HUES64 (cell line): ENCODE measurements around the gene NKX3-2. TPM values are rescaled to one million over a fixed set of nuclear protein-coding genes. Genes with fewer than 3 reads are reported as not detected.

Experiments
- H3K27ac ChIP-seq: 2 replicates; pipeline ENCODE4 v1.7.0; 2013; ENCODE audit warnings: low read depth, low read length, inconsistent platforms
- H3K27me3 ChIP-seq: 2 replicates; pipeline ENCODE4 v1.6.1; 2013; ENCODE audit warnings: mild to moderate bottlenecking, low read length; ENCODE audit not compliant: insufficient read depth
- H3K36me3 ChIP-seq: 2 replicates; pipeline ENCODE4 v1.6.1; 2013; ENCODE audit warnings: mild to moderate bottlenecking, low read length; ENCODE audit not compliant: insufficient read depth
- H3K4me1 ChIP-seq: 2 replicates; pipeline ENCODE4 v1.6.1; 2013; ENCODE audit warnings: mild to moderate bottlenecking, low read length, moderate library complexity; ENCODE audit not compliant: insufficient read depth
- H3K4me3 ChIP-seq: 2 replicates; pipeline ENCODE4 v1.5.1; 2013; ENCODE audit warnings: mild to moderate bottlenecking, low read length, moderate library complexity
- H3K9ac ChIP-seq: 2 replicates; pipeline ENCODE4 v1.6.1; 2013; ENCODE audit warnings: mild to moderate bottlenecking, low read depth, low read length
- H3K9me3 ChIP-seq: 2 replicates; pipeline ENCODE4 v1.6.1; 2013; ENCODE audit warnings: low read depth, low read length; ENCODE audit not compliant: insufficient read depth
- WGBS: fragments of 150-250, 120-280 bp; methylation state at CpG from one replicate; pipeline ENCODE4 v1.1.7; 2013; ENCODE audit warnings: missing lambda C conversion rate; 5-methylcytosine and 5-hydroxymethylcytosine counted together
- polyA plus RNA-seq, 2 experiments: library from polyadenylated mRNA; stranded (reverse); fragments of 50-300 nt; gene quantifications; one replicate each; pipeline ENCODE4 v1.2.3, GENCODE V29; 2013

The NKX3-2 gene
- polyA plus RNA-seq (2013, experiment 1 of 2) = 1.6 TPM
- polyA plus RNA-seq (2013, experiment 2 of 2) = 1.9 TPM

GRCh38 chr4:13543839-13544605, at the start of gene NKX3-2:
Gene NKX3-2, minus strand, starts transcription at chr4:13544508. Its CDS starts 94 bp downstream, at chr4:13544414.
- H3K9me3 ChIP-seq = no peaks in the 10 kb centered on the region
- WGBS = under 1% methylated on average over 96 of the region's 96 CpGs
- peak within 1 kb of the TSS; percentile 46 for H3K9ac ChIP-seq
- no peaks in the 10 kb centered on the region for H3K36me3 ChIP-seq
- H3K27me3 ChIP-seq = peaks cover 96% of the 10 kb centered on the region
- H3K27ac ChIP-seq = peak within 1 kb of the TSS; percentile 57; the same call in 1 of the 2 replicates
- H3K4me3 ChIP-seq = peak within 1 kb of the TSS; percentile 62
- H3K4me1 ChIP-seq = peaks cover 16% of the 10 kb centered on the region

GRCh38 chr4:13592220-13592619, 47.9 kb upstream of the NKX3-2 start:
- Histone ChIP-seq H3K27ac (no peak overlapping the region), H3K9me3 (no peaks in the 10 kb centered on the region), H3K9ac (no peak overlapping the region), H3K4me1 (no peaks in the 10 kb centered on the region), H3K36me3 (peaks cover 97% of the 10 kb centered on the region), H3K27me3 (no peaks in the 10 kb centered on the region), H3K4me3 (no peak overlapping the region)
- WGBS = 93% methylated on average over 3 of the region's 4 CpGs

- 100% methylated on average over 1 of the region's 2 CpGs for WGBS
- H3K36me3 ChIP-seq = peaks cover 97% of the 10 kb centered on the region
- H3K27ac ChIP-seq = no peak overlapping the region
- no peak overlapping the region for H3K4me3 ChIP-seq
- H3K9ac ChIP-seq = no peak overlapping the region
- H3K4me1 ChIP-seq = no peaks in the 10 kb centered on the region
- no peaks in the 10 kb centered on the region for H3K9me3 ChIP-seq
- H3K27me3 ChIP-seq = no peaks in the 10 kb centered on the region
These were observed 46.5 kb upstream of the NKX3-2 start for GRCh38 chr4:13590766-13591165.

GRCh38 chr4:13588954-13589353, 44.6 kb upstream of the NKX3-2 start:
- Histone ChIP-seq H3K9ac (no peak overlapping the region), H3K36me3 (peaks cover 97% of the 10 kb centered on the region), H3K9me3 (no peaks in the 10 kb centered on the region), H3K4me3 (no peak overlapping the region), H3K4me1 (no peaks in the 10 kb centered on the region), H3K27ac (no peak overlapping the region), H3K27me3 (no peaks in the 10 kb centered on the region)

GRCh38 chr4:13584481-13584880, 40.2 kb upstream of the NKX3-2 start:
- H3K4me1 ChIP-seq = no peaks in the 10 kb centered on the region
- no peaks in the 10 kb centered on the region for H3K9me3 ChIP-seq
- H3K36me3 ChIP-seq = peaks cover 95% of the 10 kb centered on the region
- H3K9ac ChIP-seq = no peak overlapping the region
- H3K4me3 ChIP-seq = no peak overlapping the region
- no peak overlapping the region for H3K27ac ChIP-seq
- 97% methylated on average over 4 of the region's 5 CpGs for WGBS
- H3K27me3 ChIP-seq = no peaks in the 10 kb centered on the region

- Histone ChIP-seq H3K36me3 (peaks cover 93% of the 10 kb centered on the region), H3K9me3 (no peaks in the 10 kb centered on the region), H3K27ac (no peak overlapping the region), H3K4me1 (no peaks in the 10 kb centered on the region), H3K27me3 (no peaks in the 10 kb centered on the region), H3K9ac (no peak overlapping the region), H3K4me3 (no peak overlapping the region)
- WGBS = 92% methylated on average over 2 of the region's 2 CpGs
These were observed 35.7 kb upstream of the NKX3-2 start for GRCh38 chr4:13580036-13580435.

GRCh38 chr4:13577660-13578059, 33.4 kb upstream of the NKX3-2 start:
- no peaks in the 10 kb centered on the region for H3K27me3 ChIP-seq
- H3K4me3 ChIP-seq = no peak overlapping the region
- no peak overlapping the region for H3K9ac ChIP-seq
- WGBS = 97% methylated on average over 3 of the region's 3 CpGs
- H3K4me1 ChIP-seq = no peaks in the 10 kb centered on the region
- no peak overlapping the region for H3K27ac ChIP-seq
- no peaks in the 10 kb centered on the region for H3K9me3 ChIP-seq
- peaks cover 89% of the 10 kb centered on the region for H3K36me3 ChIP-seq

GRCh38 chr4:13570916-13571315, 26.6 kb upstream of the NKX3-2 start:
- Histone ChIP-seq H3K27me3 (no peaks in the 10 kb centered on the region), H3K36me3 (peaks cover 81% of the 10 kb centered on the region), H3K27ac (no peak overlapping the region), H3K4me1 (no peaks in the 10 kb centered on the region), H3K9me3 (no peaks in the 10 kb centered on the region), H3K9ac (no peak overlapping the region), H3K4me3 (no peak overlapping the region)
- 95% methylated on average over 2 of the region's 2 CpGs for WGBS

- WGBS = 93% methylated on average over 5 of the region's 5 CpGs
- no peak overlapping the region for H3K9ac ChIP-seq
- no peaks in the 10 kb centered on the region for H3K27me3 ChIP-seq
These were observed 22.8 kb upstream of the NKX3-2 start for GRCh38 chr4:13567125-13567524.

GRCh38 chr4:13562876-13563275, 18.6 kb upstream of the NKX3-2 start:
- Histone ChIP-seq H3K27ac (no peak overlapping the region), H3K27me3 (no peaks in the 10 kb centered on the region), H3K4me3 (no peak overlapping the region), H3K4me1 (no peaks in the 10 kb centered on the region), H3K36me3 (peaks cover 10% of the 10 kb centered on the region), H3K9me3 (no peaks in the 10 kb centered on the region), H3K9ac (no peak overlapping the region)
- whole genome bisulfite sequencing = no CpG with 5 or more reads among the region's 1 CpG

More at GRCh38 chr4:13567125-13567524, 22.8 kb upstream of the NKX3-2 start:
- H3K4me1 ChIP-seq = no peaks in the 10 kb centered on the region
- H3K36me3 ChIP-seq = peaks cover 52% of the 10 kb centered on the region
- no peaks in the 10 kb centered on the region for H3K9me3 ChIP-seq
- no peak overlapping the region for H3K4me3 ChIP-seq
- no peak overlapping the region for H3K27ac ChIP-seq

- no peak overlapping the region for H3K27ac ChIP-seq
- WGBS = 75% methylated on average over 4 of the region's 4 CpGs
- H3K27me3 ChIP-seq = no peaks in the 10 kb centered on the region
- no peak overlapping the region for H3K9ac ChIP-seq
- H3K9me3 ChIP-seq = no peaks in the 10 kb centered on the region
- H3K36me3 ChIP-seq = no peaks in the 10 kb centered on the region
- no peaks in the 10 kb centered on the region for H3K4me1 ChIP-seq
- H3K4me3 ChIP-seq = no peak overlapping the region
These were observed 17.4 kb upstream of the NKX3-2 start for GRCh38 chr4:13561673-13562072.
